K562 (cell line): ENCODE measurements around the gene TUT1. TPM values are rescaled to one million over a fixed set of nuclear protein-coding genes. Genes with fewer than 3 reads are reported as not detected.

ENCODE experiments used
- CGGBP1 ChIP-seq: fragments of 250-450 bp; sonication (Bioruptor Pico); IDR thresholded peaks from 2 replicates; pipeline ENCODE4 v1.9.0; 2021; ENCODE audit warnings: mild to moderate bottlenecking
- E4F1 ChIP-seq: fragments of 250-450 bp; sonication (Bioruptor Pico); IDR thresholded peaks from 2 replicates; pipeline ENCODE4 v1.5.0; 2021; ENCODE audit warnings: mild to moderate bottlenecking, borderline replicate concordance
- GTF2B ChIP-seq: IDR thresholded peaks from 2 replicates; pipeline ENCODE4 v1.6.1; 2011; ENCODE audit not compliant: insufficient read length; ENCODE audit errors: extremely low read depth
- KDM5B ChIP-seq: fragments of 200-600 bp; sonication (generic); IDR thresholded peaks from 2 replicates; pipeline ENCODE4 v1.6.1; 2012; ENCODE audit warnings: low read depth, mild to moderate bottlenecking, moderate library complexity, low read length, control low read depth, inconsistent platforms; ENCODE audit not compliant: insufficient replicate concordance
- NR3C1 ChIP-seq: sonication (generic); formaldehyde crosslinking; IDR thresholded peaks from 2 replicates; pipeline ENCODE4 v1.8.1; 2022; ENCODE audit warnings: missing genetic modification reagents
- TAF7 ChIP-seq: fragments of 450-650 bp; IDR thresholded peaks from 2 replicates; pipeline ENCODE4 v1.6.1; 2016; ENCODE audit warnings: missing genetic modification characterization, missing compliant biosample characterization
- YY1 ChIP-seq, 3 experiments: IDR thresholded peaks; 2 replicates each; pipeline ENCODE4 v1.6.1; 2011; ENCODE audit warnings: low read length in 2 of 3, mild to moderate bottlenecking in 2 of 3, moderate library complexity in 2 of 3, borderline replicate concordance in 1 of 3, control low read depth in 1 of 3, low read depth in 1 of 3; ENCODE audit not compliant: insufficient read depth in 3 of 3, insufficient replicate concordance in 2 of 3, control insufficient read depth in 1 of 3, insufficient read length in 1 of 3; ENCODE audit errors: extremely low read depth in 1 of 3
- ZBTB40 ChIP-seq, 2 experiments: fragments of 450-650 bp in 1 of 2; sonication (generic) in 1 of 2; formaldehyde crosslinking in 1 of 2; IDR thresholded peaks; 2 replicates each; pipeline versions ENCODE4 v1.7.1 to v1.9.0; 2016 to 2022; ENCODE audit warnings: inconsistent platforms in 1 of 2, mild to moderate bottlenecking in 1 of 2, missing genetic modification reagents in 1 of 2
- ZFP30 ChIP-seq: fragments of 250-450 bp; sonication (Bioruptor Pico); IDR thresholded peaks from 2 replicates; pipeline ENCODE4 v1.8.0; 2022; ENCODE audit warnings: moderate library complexity, mild to moderate bottlenecking, inconsistent platforms, borderline replicate concordance
- polyA plus RNA-seq, 8 experiments: library from polyadenylated mRNA; depleted of rRNA in 4 of 8; stranded (reverse) in 5 of 8; unstranded in 3 of 8; fragments of >200 nt; fragmentation: Nextera tagmentation in 2 of 8; fragmentation: Illumina TruSeq in 1 of 8; extraction: Ambion mirVana in 2 of 8; extraction: Trizol in 1 of 8; gene quantifications; 2 replicates each; pipeline versions ENCODE4 v1.2.1 to v1.2.3, GENCODE V29; 2011 to 2014; ENCODE audit warnings: inconsistent platforms in 1 of 8, missing spikeins in 1 of 8
- total RNA-seq, 7 experiments: library from RNA; depleted of rRNA in 6 of 7; stranded (reverse); fragments of >200 nt in 6 of 7; fragmentation: Illumina TruSeq in 2 of 7; extraction: Trizol in 2 of 7; gene quantifications; 2 replicates each; pipeline versions ENCODE4 v1.2.1 to v1.2.3, GENCODE V29; 2011 to 2021; ENCODE audit warnings: low replicate concordance in 1 of 7

The TUT1 gene
- total and polyA plus RNA-seq, 9 of the 15 experiments (the other 6 are each of a cell fraction or from before 2014, with no cell fraction given) = 0.66 to 44.3 (median 15.7) TPM

- TF ChIP-seq ZFP30 (CRISPR knock-in tag) (no peak), NR3C1 (CRISPR knock-in tag) (peak; percentile 89; the same call in 1 of the 2 replicates), KDM5B (no peak), TAF7 (tag) (no peak), ZBTB40 (IDR thresholded peaks at IDR 0.05) (peak; percentile 65), ZBTB40 (CRISPR knock-in tag; IDR thresholded peaks at IDR 0.05) (no peak), CGGBP1 (no peak), GTF2B (no peak), YY1 (IDR thresholded peaks at IDR 0.05; ENCODE audit: borderline replicate concordance in 1 of 3, control insufficient read depth in 1 of 3, extremely low read depth in 1 of 3, insufficient read depth in 3 of 3, insufficient read length in 1 of 3, insufficient replicate concordance in 2 of 3, low read depth in 1 of 3, low read length in 2 of 3) (peak in 2 of 3 experiments; percentile 75 to 80), E4F1 (CRISPR knock-in tag) (no peak)
Observed at GRCh38 chr11:62601372-62602140, 10.2 kb upstream of the TUT1 start, which contains the start of gene MTA2 (continued).
